SK-N-MC (cell line): ENCODE data around the gene HJURP.

Source experiments
- EZH2 ChIP-seq: fragments of 200-600 bp; sonication (generic); IDR thresholded peaks from one replicate; pipeline ENCODE4 v1.6.1; 2017; ENCODE audit warnings: antibody characterized with exemption
- POLR2AphosphoS5 ChIP-seq: IDR thresholded peaks from 2 replicates; pipeline ENCODE4 v1.6.1; 2012; ENCODE audit warnings: mild to moderate bottlenecking, low read depth, low read length, borderline replicate concordance

DNA sequence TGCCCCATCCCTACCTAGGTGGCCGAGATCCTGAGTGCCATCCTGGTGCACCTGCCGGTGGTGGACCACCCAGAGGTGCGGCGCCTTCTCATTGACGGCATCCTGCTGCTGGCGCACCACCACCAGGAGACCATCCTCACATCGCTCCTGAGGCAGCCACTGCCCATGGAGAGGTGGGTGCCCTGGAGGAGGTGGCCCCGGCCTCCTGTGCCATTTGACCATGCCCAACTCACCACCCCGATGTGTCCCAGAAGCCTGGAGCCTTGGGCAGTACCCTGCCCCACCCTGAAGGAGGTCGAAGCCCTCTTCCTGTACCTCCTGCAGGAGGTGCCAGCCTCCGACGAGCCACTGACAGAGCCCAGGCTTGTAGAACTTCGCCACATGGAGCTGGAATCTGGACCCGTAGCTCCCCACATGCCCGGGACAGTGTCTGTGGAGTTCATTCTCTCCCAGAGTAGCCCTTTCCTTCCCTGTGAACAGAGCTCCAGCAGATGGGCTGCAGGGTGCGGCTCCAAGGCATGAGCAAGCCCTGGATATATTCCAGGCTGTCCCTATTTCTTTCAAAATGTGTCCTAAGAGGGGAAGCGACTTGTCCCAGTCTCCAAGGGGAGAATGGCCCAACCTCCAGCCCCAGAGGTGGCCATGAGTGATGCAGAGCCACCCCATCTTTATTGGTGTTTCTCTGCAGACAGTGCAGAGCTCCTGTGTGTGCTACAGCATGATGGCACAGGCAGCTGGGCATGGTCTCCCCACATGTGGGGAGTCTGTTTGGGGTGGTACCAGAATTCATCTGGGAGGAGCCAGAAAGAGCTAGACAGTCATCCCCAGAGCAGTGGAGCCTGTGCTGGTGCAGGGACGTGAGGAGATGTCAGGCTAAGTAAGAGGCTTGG is 34.2 kb downstream of the HJURP start:
- TF ChIP-seq POLR2AphosphoS5 (no peak), EZH2 (no peak)
